ENCODE data around the gene XRN1.
"Not testable (repeated sequence)": the region's sequence is repeated elsewhere in the genome, so short reads cannot be mapped to it uniquely, and the experiment has no call there.

The XRN1 gene

GRCh38 chr3:142359367-142359766, 88.5 kb downstream of the XRN1 start:
- no peak overlapping the region for H3K4me3 ChIP-seq (replicated peaks; ENCODE audit: low read depth, low read length)
- TF ChIP-seq, protein P1, sequence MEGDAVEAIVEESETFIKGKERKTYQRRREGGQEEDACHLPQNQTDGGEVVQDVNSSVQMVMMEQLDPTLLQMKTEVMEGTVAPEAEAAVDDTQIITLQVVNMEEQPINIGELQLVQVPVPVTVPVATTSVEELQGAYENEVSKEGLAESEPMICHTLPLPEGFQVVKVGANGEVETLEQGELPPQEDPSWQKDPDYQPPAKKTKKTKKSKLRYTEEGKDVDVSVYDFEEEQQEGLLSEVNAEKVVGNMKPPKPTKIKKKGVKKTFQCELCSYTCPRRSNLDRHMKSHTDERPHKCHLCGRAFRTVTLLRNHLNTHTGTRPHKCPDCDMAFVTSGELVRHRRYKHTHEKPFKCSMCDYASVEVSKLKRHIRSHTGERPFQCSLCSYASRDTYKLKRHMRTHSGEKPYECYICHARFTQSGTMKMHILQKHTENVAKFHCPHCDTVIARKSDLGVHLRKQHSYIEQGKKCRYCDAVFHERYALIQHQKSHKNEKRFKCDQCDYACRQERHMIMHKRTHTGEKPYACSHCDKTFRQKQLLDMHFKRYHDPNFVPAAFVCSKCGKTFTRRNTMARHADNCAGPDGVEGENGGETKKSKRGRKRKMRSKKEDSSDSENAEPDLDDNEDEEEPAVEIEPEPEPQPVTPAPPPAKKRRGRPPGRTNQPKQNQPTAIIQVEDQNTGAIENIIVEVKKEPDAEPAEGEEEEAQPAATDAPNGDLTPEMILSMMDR (IDR thresholded peaks at IDR 0.05; ENCODE audit: low read depth, low read length, missing control alignments) = no peak
- no peak for DNase-seq (ENCODE audit: extremely low read depth, low read depth)

DNA sequence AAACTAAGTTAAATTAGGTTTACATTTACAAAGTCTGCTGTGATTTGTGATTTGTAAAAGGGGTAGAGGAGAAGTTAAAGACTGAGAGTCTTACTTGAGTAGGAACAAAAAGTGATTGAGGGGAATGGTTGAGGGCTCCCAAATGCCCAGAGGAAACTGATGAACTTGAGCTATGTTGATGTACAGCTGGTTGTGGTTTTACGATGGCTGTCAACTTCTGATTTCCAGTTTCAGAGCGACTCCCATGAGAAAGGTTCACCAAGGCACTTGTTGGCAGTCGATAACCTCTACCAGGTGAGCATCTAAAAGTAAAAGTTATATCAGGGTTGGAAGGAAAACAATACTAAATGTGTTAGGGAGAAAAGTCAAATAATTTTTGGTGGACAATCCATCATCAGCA, 91.0 kb downstream of the XRN1 start:
- TF ChIP-seq, protein P1 (IDR thresholded peaks at IDR 0.05; ENCODE audit: low read depth, low read length, missing control alignments) = no peak
- H3K4me3 ChIP-seq (replicated peaks; ENCODE audit: low read depth, low read length) = no peak overlapping the region

GRCh38 chr3:142355692-142356091, 92.1 kb downstream of the XRN1 start:
- TF ChIP-seq, protein P1 (IDR thresholded peaks at IDR 0.05; ENCODE audit: low read depth, low read length, missing control alignments) = no peak
- no peak overlapping the region for H3K4me3 ChIP-seq (replicated peaks; ENCODE audit: low read depth, low read length)
- no peak for DNase-seq (ENCODE audit: extremely low read depth, low read depth)

More for the DNA sequence above, 91.0 kb downstream of the XRN1 start:
- no peak for DNase-seq (ENCODE audit: extremely low read depth, low read depth)

GRCh38 chr3:142354076-142354475, 93.8 kb downstream of the XRN1 start:
- no peak for DNase-seq (ENCODE audit: extremely low read depth, low read depth)
- TF ChIP-seq, protein P1 (IDR thresholded peaks at IDR 0.05; ENCODE audit: low read depth, low read length, missing control alignments) = no peak
- no peak overlapping the region for H3K4me3 ChIP-seq (replicated peaks; ENCODE audit: low read depth, low read length)

DNA sequence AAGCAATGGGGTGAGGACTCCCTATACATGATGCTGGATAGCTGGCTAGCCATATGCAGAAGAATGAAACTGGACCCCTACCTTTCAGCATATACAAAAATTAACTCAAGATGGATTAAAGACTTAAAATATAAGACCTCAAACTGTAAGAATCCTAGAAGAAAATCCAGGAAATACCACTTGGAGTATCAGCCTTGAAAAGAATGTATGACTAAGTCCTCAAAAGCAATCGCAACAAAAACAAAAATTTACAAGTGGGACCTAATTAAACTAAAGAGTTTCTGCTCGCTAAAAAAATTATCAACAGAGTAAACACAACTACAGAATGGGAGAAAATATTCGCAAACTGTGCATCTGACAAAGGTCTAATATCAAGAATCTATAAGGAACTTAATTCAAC, 94.3 kb downstream of the XRN1 start:
- no peak overlapping the region for H3K4me3 ChIP-seq (replicated peaks; ENCODE audit: low read depth, low read length)
- no peak for DNase-seq (ENCODE audit: extremely low read depth, low read depth)
- TF ChIP-seq, protein P1 (IDR thresholded peaks at IDR 0.05; ENCODE audit: low read depth, low read length, missing control alignments) = no peak

DNA sequence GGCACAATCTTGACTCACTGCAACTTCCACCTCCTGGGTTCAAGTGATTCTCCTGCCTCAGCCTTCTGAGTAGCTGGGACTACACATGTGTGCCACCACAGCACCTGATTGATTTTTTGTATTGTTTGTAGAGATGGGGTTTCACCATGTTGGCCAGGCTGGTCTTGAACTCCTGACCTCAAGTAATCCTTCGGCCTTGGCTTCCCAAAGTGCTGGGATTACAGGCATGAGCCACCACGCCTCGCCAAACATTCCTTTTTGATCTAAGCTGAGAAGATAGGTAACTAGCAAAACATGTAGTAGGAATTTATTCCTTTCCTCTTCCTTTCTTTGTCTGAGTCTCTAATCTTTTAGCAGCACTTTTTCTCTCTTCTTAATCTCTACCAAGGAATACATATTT, 95.1 kb downstream of the XRN1 start:
- not testable (repeated sequence) for DNase-seq (ENCODE audit: extremely low read depth, low read depth); H3K4me3 ChIP-seq (replicated peaks; ENCODE audit: low read depth, low read length)

- TF ChIP-seq, protein P1 (IDR thresholded peaks at IDR 0.05; ENCODE audit: low read depth, low read length, missing control alignments) = no peak
- no peak for DNase-seq (ENCODE audit: extremely low read depth, low read depth)
Observed at GRCh38 chr3:142348460-142348859, 99.4 kb downstream of the XRN1 start.

More at GRCh38 chr3:142348460-142348859, 99.4 kb downstream of the XRN1 start:
- H3K4me3 ChIP-seq (replicated peaks; ENCODE audit: low read depth, low read length) = no peak overlapping the region

Data from HFF-Myc (cell line).